K562 (cell line): ENCODE data around the gene NFAM1. TPM values are rescaled to one million over a fixed set of nuclear protein-coding genes. Genes with fewer than 3 reads are reported as not detected.

Experiments used
- ATF6 ChIP-seq: sonication (generic); formaldehyde crosslinking; IDR thresholded peaks from 2 replicates; pipeline ENCODE4 v1.4.0; 2020; ENCODE audit warnings: mild to moderate bottlenecking, missing genetic modification reagents
- CBX2 ChIP-seq: fragments of 200-600 bp; sonication (generic); IDR thresholded peaks from one replicate; pipeline ENCODE4 v1.6.1; 2012; ENCODE audit warnings: mild to moderate bottlenecking, low read length, inconsistent platforms; ENCODE audit not compliant: insufficient read depth, poor library complexity, severe bottlenecking
- E2F6 ChIP-seq, 2 experiments: IDR thresholded peaks; 2 replicates each; pipeline ENCODE4 v1.6.1; 2011; ENCODE audit warnings: borderline replicate concordance in 1 of 2, control low read depth in 1 of 2, low read depth in 1 of 2, low read length in 1 of 2, mild to moderate bottlenecking in 1 of 2, mixed read lengths in 1 of 2, moderate library complexity in 1 of 2; ENCODE audit not compliant: insufficient read depth in 1 of 2, insufficient read length in 1 of 2, poor library complexity in 1 of 2, severe bottlenecking in 1 of 2; ENCODE audit errors: extremely low read depth in 1 of 2
- ETS2 ChIP-seq: IDR thresholded peaks from 2 replicates; pipeline ENCODE4 v1.6.1; 2016; ENCODE audit warnings: borderline replicate concordance, missing genetic modification characterization, mild to moderate bottlenecking, moderate library complexity, missing compliant biosample characterization; ENCODE audit not compliant: poor library complexity, severe bottlenecking
- FOS ChIP-seq: IDR thresholded peaks from 3 replicates; pipeline ENCODE4 v1.6.1; 2011; ENCODE audit not compliant: insufficient read length; ENCODE audit errors: extremely low read depth
- HNRNPH1 ChIP-seq: fragments of 200-400 bp; formaldehyde crosslinking; optimal IDR thresholded peaks from 2 replicates; pipeline ENCODE3; 2017; ENCODE audit warnings: low read depth, mild to moderate bottlenecking, low read length, moderate library complexity
- KLF16 ChIP-seq: IDR thresholded peaks from 2 replicates; pipeline ENCODE4 v1.6.1; 2016; ENCODE audit warnings: antibody characterized with exemption
- MBD2 ChIP-seq: sonication (generic); IDR thresholded peaks from 2 replicates; pipeline ENCODE4 v1.6.1; 2016; ENCODE audit warnings: low read depth, borderline replicate concordance
- MEF2D ChIP-seq: conservative IDR thresholded peaks from 2 replicates; pipeline ENCODE4 v1.6.1; 2016; ENCODE audit warnings: low read depth, missing genetic modification characterization, missing compliant biosample characterization
- MXI1 ChIP-seq: IDR thresholded peaks from 2 replicates; pipeline ENCODE4 v1.6.1; 2011; ENCODE audit warnings: low read depth, mild to moderate bottlenecking, improper control_type of control experiment, low read length
- NR2F6 ChIP-seq: fragments of 450-650 bp; formaldehyde crosslinking; IDR thresholded peaks from 2 replicates; pipeline ENCODE4 v1.4.0; 2020; ENCODE audit warnings: mild to moderate bottlenecking
- POLR2H ChIP-seq: IDR thresholded peaks from 2 replicates; pipeline ENCODE4 v1.6.1; 2016; ENCODE audit warnings: missing genetic modification characterization, low read depth, mild to moderate bottlenecking, control low read depth, missing compliant biosample characterization, moderate library complexity
- RNF219 ChIP-seq: fragments of 250-450 bp; sonication (Bioruptor Pico); IDR thresholded peaks from 2 replicates; pipeline ENCODE4 v1.5.0; 2022; ENCODE audit warnings: mild to moderate bottlenecking
- SIRT6 ChIP-seq: IDR thresholded peaks from one replicate; pipeline ENCODE4 v1.6.1; 2012; ENCODE audit warnings: low read depth, mild to moderate bottlenecking, control low read depth, inconsistent platforms, low read length, moderate library complexity
- TAL1 ChIP-seq: fragments of 450-650 bp; IDR thresholded peaks from 2 replicates; pipeline ENCODE4 v1.6.1; 2016; ENCODE audit warnings: mild to moderate bottlenecking
- ZBED1 ChIP-seq: IDR thresholded peaks from 2 replicates; pipeline ENCODE4 v1.6.1; 2014
- ZFPM2 ChIP-seq: fragments of 250-450 bp; sonication (Bioruptor Pico); IDR thresholded peaks from 2 replicates; pipeline ENCODE4 v1.5.1; 2022; ENCODE audit warnings: mild to moderate bottlenecking
- ZFX ChIP-seq: sonication (generic); formaldehyde crosslinking; IDR thresholded peaks from 2 replicates; pipeline ENCODE4 v1.8.0; 2022; ENCODE audit warnings: mild to moderate bottlenecking, missing genetic modification reagents, moderate library complexity
- ZNF589 ChIP-seq: fragments of 200-800 bp; sonication (Bioruptor generic); IDR thresholded peaks from 2 replicates; pipeline ENCODE4 v1.6.1; 2016; ENCODE audit warnings: low read depth, missing genetic modification characterization, missing compliant biosample characterization
- polyA plus RNA-seq, 8 experiments: library from polyadenylated mRNA; depleted of rRNA in 4 of 8; stranded (reverse) in 5 of 8; unstranded in 3 of 8; fragments of >200 nt; fragmentation: Nextera tagmentation in 2 of 8; fragmentation: Illumina TruSeq in 1 of 8; extraction: Ambion mirVana in 2 of 8; extraction: Trizol in 1 of 8; gene quantifications; 2 replicates each; pipeline versions ENCODE4 v1.2.1 to v1.2.3, GENCODE V29; 2011 to 2014; ENCODE audit warnings: inconsistent platforms in 1 of 8, missing spikeins in 1 of 8
- total RNA-seq, 7 experiments: library from RNA; depleted of rRNA in 6 of 7; stranded (reverse); fragments of >200 nt in 6 of 7; fragmentation: Illumina TruSeq in 2 of 7; extraction: Trizol in 2 of 7; gene quantifications; 2 replicates each; pipeline versions ENCODE4 v1.2.1 to v1.2.3, GENCODE V29; 2011 to 2021; ENCODE audit warnings: low replicate concordance in 1 of 7

The NFAM1 gene
- total and polyA plus RNA-seq, 9 of the 15 experiments (the other 6 are each of a cell fraction or from before 2014, with no cell fraction given) = 0.01 to 0.18 (median 0.03) TPM; not detected in 5

- TF ChIP-seq MXI1 (no peak), FOS (no peak), TAL1 (no peak), ETS2 (tag) (no peak), RNF219 (CRISPR knock-in tag) (no peak), ATF6 (CRISPR knock-in tag) (no peak), HNRNPH1 (no peak), MEF2D (no peak; the same call in none of the 2 replicates), POLR2H (tag) (no peak), ZFPM2 (CRISPR knock-in tag) (no peak), MBD2 (peak; percentile 65; the same call in 1 of the 2 replicates), SIRT6 (no peak), E2F6 (IDR thresholded peaks at IDR 0.05; ENCODE audit: borderline replicate concordance in 1 of 2, extremely low read depth in 1 of 2, insufficient read depth in 1 of 2, insufficient read length in 1 of 2, low read depth in 1 of 2, low read length in 1 of 2, poor library complexity in 1 of 2, severe bottlenecking in 1 of 2) (peak; percentile 18 to 70), KLF16 (no peak), ZNF589 (CRISPR knock-in tag) (peak; percentile 51), ZBED1 (0 out of 2 replicates have a peak, but pooled peaks have one; percentile 24), ZFX (no peak; the same call in none of the 2 replicates), CBX2 (no peak), NR2F6 (CRISPR knock-in tag) (no peak)
Observed at GRCh38 chr22:42444077-42444904, 12.1 kb upstream of the NFAM1 start (continued).
